RWPE1 (cell line): ENCODE data around the gene NUAK1.

Experiments
- CTCF ChIA-PET: fragments of 350-600 bp; sonication (Branson Sonifier 250); formaldehyde crosslinking; extraction: SDS; loops from one replicate; lab custom pipeline; 2021; lab: Yijun Ruan, JAX
- POLR2A ChIA-PET: fragments of 400-600 bp; formaldehyde crosslinking; extraction: SDS; loops from one replicate; lab custom pipeline; 2020; ENCODE audit warnings: antibody characterized with exemption; ENCODE audit not compliant: low non-redundant PET; lab: Yijun Ruan, JAX
- DNase-seq: peaks from one replicate; pipeline ENCODE4 v3.0.0; 2012; ENCODE audit warnings: low spot score
- H3K27ac ChIP-seq: fragments of 450-650 bp; 2 replicates; pipeline ENCODE4 v1.5.1; 2017
- CTCF ChIP-seq: fragments of 450-650 bp; conservative IDR thresholded peaks from 2 replicates; pipeline ENCODE4 v1.5.1; 2017; ENCODE audit warnings: low read depth, mild to moderate bottlenecking

Gene NUAK1

GRCh38 chr12:106090591-106091445 is 47.9 kb downstream of the NUAK1 start:
- POLR2A ChIA-PET, result no interaction called here

DNA sequence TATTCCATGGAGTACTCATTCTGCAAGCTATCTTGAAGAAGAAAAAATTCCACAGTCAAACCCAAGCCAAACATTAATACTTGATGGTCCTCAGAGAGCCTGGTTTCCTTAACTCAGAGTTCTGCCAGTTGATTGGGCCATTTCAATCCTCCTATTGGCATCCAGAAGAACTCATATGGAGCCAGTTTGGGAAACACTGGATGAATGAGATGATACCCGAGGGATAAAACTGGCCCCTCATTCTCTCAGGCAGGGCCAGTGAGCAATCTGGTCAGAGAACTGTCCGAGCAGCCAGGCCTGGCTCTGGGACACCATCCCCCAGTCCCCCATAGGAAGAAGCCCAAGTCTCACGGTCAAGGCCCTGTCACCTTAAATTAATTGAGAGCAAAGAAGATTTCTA is 48.8 kb downstream of the NUAK1 start:
- H3K27ac ChIP-seq, result no peak overlapping the region
- ChIA-PET CTCF (no interaction called here), POLR2A (no interaction called here)
- no peak for DNase-seq
- no peak for TF ChIP-seq CTCF

More at GRCh38 chr12:106090591-106091445, 47.9 kb downstream of the NUAK1 start:
- CTCF ChIA-PET, result interaction anchor here (0.5 to 0.6 kb wide), 2 partner anchors 76 to 242 kb away, joined by 3 read pairs; no protein-coding TSS in a partner anchor
- H3K27ac ChIP-seq, result peak overlapping the region; percentile 65
- DNase-seq, result no peak
- TF ChIP-seq CTCF, result no peak

DNA sequence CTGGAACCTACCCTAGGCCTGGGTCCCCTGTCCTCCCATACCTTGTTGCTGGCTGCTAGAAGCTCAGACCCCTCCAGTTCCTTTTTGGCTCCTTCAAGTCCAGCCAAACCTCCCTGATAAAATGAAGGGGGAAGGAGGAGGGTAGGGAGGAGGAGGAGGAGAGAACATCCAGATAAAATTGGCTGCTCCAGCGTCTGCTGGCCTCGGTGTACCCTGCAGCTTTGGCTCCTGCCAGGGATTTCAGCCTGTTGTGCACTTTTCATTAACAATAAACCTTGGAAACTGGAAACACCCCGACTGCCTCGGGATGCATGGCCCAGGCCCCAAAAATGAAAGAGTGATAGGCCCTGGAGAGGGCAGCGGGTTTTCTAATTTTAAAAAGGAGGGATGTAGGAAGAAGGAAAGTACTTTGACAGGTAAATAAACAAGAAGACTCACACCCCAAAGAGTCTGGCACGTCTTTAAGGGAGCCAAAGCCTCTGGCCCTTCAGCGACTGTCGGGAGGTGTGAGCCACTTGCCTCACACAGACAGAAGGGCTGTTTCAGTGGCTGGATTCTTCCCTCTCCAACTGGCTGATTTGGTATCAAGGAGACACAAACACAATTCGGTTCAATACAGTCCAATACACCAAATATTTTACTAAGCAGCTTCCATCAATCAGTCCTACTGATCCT is 49.8 kb downstream of the NUAK1 start:
- H3K27ac ChIP-seq, result no peak overlapping the region
- no peak for DNase-seq
- CTCF ChIA-PET, result interaction anchor here (0.6 kb wide), 1 partner anchor 93 kb away, joined by 4 read pairs; no protein-coding TSS in a partner anchor
- POLR2A ChIA-PET, result no interaction called here
- no peak for TF ChIP-seq CTCF

DNA sequence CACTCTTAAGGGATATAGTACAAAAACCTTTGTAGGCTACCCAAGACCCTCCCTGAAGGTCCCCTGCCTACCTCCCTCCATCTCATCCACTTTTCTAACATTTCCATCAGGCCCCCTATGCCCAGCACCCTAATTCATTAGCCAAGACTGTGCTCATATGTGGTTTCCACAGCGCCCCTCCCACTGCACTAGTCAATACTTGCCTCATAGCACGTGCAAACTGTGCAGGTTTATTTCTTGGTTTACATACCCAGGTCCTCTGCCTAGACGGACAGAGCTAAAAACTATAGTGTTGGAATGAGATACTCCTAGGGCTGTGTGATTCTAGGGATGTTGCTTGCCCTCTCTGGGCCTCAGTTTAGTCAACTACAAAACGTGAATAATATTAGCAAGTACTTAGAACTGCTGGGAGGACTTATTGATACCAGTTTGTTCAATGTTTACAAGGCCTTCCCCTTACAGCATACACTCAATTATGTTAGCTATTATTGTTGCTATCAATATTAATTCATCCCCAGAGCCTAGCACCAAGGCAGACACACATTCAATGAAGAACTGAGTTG is 50.4 kb downstream of the NUAK1 start:
- H3K27ac ChIP-seq, result no peak overlapping the region
- CTCF ChIA-PET, result no interaction called here
- no peak for DNase-seq
- no peak for TF ChIP-seq CTCF
- POLR2A ChIA-PET, result no interaction called here

DNA sequence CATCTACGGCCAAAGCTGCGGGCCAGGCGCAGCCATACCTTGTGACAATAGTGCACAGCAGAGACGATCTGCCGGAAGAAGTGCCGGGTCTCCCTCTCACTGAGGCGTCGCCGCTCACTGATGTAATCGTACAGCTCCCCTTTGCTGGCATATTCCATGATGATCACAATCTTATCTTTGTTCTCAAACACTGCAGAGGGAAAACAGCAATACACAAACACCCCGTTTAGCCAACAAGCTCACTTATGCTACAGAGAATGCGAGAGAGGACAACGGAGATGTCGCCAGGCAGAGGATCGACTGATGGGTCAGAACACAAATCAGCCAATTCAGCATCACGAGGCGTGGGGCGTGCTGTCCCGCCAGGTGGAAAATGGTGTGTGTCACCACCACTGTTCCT is 52.1 kb downstream of the NUAK1 start:
- H3K27ac ChIP-seq, result no peak overlapping the region
- TF ChIP-seq CTCF, result no peak
- ChIA-PET POLR2A (no interaction called here), CTCF (no interaction called here)
- no peak for DNase-seq

- TF ChIP-seq CTCF, result no peak
- CTCF ChIA-PET, result no interaction called here
- H3K27ac ChIP-seq, result no peak overlapping the region
- no peak for DNase-seq
- POLR2A ChIA-PET, result no interaction called here
Measured at GRCh38 chr12:106085213-106085612, 53.5 kb downstream of the NUAK1 start.
